ENCODE results near the gene NT5C1A. TPM values are rescaled to one million over a fixed set of nuclear protein-coding genes. Genes with fewer than 3 reads are reported as not detected.
A peak's percentile ranks its signal among the peaks of the same experiment; 100 is the strongest.

NT5C1A gene
- total RNA-seq, 2 donors from 2014 or later: 2.3 to 3.1 TPM

DNA sequence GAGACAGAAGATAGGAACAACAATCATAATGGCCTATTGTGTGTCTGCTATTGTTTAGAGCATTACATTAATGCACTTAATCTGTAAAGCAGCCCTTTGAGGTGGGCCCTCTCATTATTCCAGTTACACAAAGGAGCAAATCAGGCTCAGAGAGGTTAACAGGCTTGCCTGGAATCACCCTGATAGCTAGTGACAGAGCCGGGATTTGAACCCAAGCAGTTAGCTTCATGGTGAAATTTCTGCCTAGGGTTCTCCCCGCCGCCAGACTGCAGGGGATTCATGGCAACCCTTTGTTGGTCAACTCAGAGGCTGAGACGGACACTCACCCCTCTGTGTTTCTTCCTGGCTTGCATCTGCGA, 39.6 kb downstream of the NT5C1A start:
- peaks cover 58% of the 10 kb centered on the region for H3K4me1 ChIP-seq
- WGBS, 2 donors: 62 to 64% methylated on average over 5 of the region's 5 CpGs
- ATAC-seq: no peak

DNA sequence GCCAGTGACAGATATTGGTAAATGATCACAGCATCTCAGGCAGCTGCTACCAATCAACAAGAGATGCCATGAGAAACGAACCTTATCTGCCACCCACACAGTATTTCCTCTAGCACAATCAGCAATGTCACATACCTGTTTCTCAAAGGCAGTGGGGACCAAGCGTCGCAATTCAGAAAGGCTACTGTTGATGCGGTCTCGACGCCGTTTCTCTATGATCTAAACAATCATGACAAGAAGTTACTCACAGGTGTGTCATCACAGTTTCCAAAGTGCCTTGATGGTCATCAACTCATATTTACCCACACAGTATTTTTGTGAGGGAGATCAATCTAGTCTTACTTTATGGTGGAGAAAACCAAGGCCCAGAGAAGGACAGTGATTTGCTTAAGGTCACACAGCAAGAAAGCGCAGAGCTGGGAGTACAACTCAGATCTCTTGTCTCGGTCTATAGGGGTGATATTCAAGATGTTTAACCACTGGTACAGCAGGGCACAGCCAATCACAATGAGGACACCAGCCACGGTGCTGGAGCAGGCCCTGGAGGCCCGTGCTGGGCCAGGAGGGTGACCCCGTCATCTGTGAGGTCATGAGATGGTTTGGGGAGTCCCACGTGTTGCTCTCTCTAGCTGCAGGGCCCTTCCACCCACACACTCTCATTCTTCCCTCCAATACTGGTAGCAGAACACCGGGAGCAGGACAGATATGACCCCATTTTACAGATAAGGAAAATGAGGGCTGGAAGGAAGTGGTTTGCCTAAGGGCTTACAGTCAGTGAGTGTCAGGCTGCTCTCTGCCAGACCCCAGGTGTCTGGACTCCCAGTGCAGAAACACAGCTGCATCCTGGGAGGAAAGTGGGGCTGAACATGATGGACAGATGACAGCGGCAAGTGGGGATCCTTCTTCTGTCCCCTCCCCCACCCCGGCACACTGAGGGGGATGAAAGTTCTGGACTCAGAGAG, 40.3 kb downstream of the NT5C1A start:
- intact Hi-C loops (cut with DNase I): no loop called here
- peak overlapping the region in 1 of 4 donors; percentile 7 for H3K27ac ChIP-seq
- whole genome bisulfite sequencing, 2 donors: 71 to 72% methylated on average over 15 to 16 of the region's 16 CpGs
- DNase-seq (no peak), ATAC-seq (no peak)
- peaks cover 9 to 11% of the 10 kb centered on the region in 2 donors for H3K36me3 ChIP-seq (replicated peaks in 1 of 2; ENCODE audit: insufficient read depth in 1 of 2, low read depth in 2 of 2)
- no peak overlapping the region for H3K4me3 ChIP-seq
- peaks cover 54% of the 10 kb centered on the region for H3K4me1 ChIP-seq
- no peaks in the 10 kb centered on the region for H3K9me3 ChIP-seq
- H3K27me3 ChIP-seq: no peaks in the 10 kb centered on the region
- TF ChIP-seq CTCF (IDR thresholded peaks at IDR 0.05) (no peak), POLR2A (IDR thresholded peaks at IDR 0.05) (no peak)

More for the DNA sequence above, 39.6 kb downstream of the NT5C1A start:
- H3K36me3 ChIP-seq (replicated peaks in 1 of 2; ENCODE audit: insufficient read depth in 1 of 2, low read depth in 2 of 2): peaks cover 9 to 11% of the 10 kb centered on the region in 2 donors
- TF ChIP-seq POLR2A (IDR thresholded peaks at IDR 0.05) (no peak), CTCF (IDR thresholded peaks at IDR 0.05) (no peak)
- H3K4me3 ChIP-seq: no peak overlapping the region
- H3K9me3 ChIP-seq: no peaks in the 10 kb centered on the region
- intact Hi-C loops (cut with DNase I): no loop called here
- peak overlapping the region in 3 of 4 donors; percentile 7 to 90 (median 90) for H3K27ac ChIP-seq
- no peaks in the 10 kb centered on the region for H3K27me3 ChIP-seq
- DNase-seq: no peak

- intact Hi-C loops (cut with DNase I): no loop called here
- TF ChIP-seq CTCF (IDR thresholded peaks at IDR 0.05) (no peak), POLR2A (IDR thresholded peaks at IDR 0.05) (no peak)
- H3K27ac ChIP-seq: no peak overlapping the region
- 94 to 96% methylated on average over 11 of the region's 11 CpGs for WGBS, 2 donors
- peaks cover 41% of the 10 kb centered on the region for H3K4me1 ChIP-seq
- ATAC-seq (no peak), DNase-seq (no peak)
- no peaks in the 10 kb centered on the region for H3K27me3 ChIP-seq
- no peak overlapping the region for H3K4me3 ChIP-seq
- H3K9me3 ChIP-seq: no peaks in the 10 kb centered on the region
- peaks cover 9 to 11% of the 10 kb centered on the region in 2 donors for H3K36me3 ChIP-seq (replicated peaks in 1 of 2; ENCODE audit: insufficient read depth in 1 of 2, low read depth in 2 of 2)
Measured at GRCh38 chr1:39628807-39629350, 43.0 kb downstream of the NT5C1A start.

DNA sequence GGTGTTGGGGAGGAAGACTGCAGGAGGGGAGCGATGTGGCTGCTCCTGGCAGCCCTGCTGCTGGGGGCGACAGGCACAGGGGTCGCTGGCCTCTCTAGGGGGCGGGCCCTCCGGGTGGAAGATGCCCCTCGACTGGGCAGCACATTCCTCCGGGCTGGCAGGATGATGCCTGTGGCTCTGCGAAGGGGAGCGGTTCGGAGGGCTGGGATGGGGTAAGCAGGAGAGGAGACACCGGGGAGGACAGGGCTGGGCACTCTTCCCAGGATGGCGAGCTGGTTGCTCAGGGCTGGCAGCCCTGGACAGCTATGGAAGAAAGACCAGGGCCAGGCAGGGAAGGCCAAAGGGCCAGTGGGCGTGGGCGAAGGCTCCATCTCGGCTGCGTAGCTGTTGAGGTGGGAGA, 45.3 kb downstream of the NT5C1A start:
- TF ChIP-seq POLR2A (IDR thresholded peaks at IDR 0.05): no peak
- no peak for TF ChIP-seq CTCF (IDR thresholded peaks at IDR 0.05)
- peaks cover 9 to 11% of the 10 kb centered on the region in 2 donors for H3K36me3 ChIP-seq (replicated peaks in 1 of 2; ENCODE audit: insufficient read depth in 1 of 2, low read depth in 2 of 2)

More for the DNA sequence above, 45.3 kb downstream of the NT5C1A start:
- WGBS, 2 donors: 85 to 92% methylated on average over 13 of the region's 16 CpGs
- Histone ChIP-seq H3K9me3 (no peaks in the 10 kb centered on the region), H3K27ac (peak overlapping the region in 1 of 4 donors; percentile 56), H3K27me3 (no peaks in the 10 kb centered on the region), H3K4me1 (peaks cover 34% of the 10 kb centered on the region), H3K4me3 (no peak overlapping the region)
- intact Hi-C loops (cut with DNase I): no loop called here
- ATAC-seq (no peak), DNase-seq (no peak)
